Fibroblast of skin of right quadriceps (primary cell): ENCODE results near the gene TMEM94.
A peak's percentile ranks its signal among the peaks of the same experiment; 100 is the strongest.

Experiments used
- DNase-seq: peaks from one replicate; pipeline ENCODE4 v3.0.0-alpha.2; 2013

Gene TMEM94

DNA sequence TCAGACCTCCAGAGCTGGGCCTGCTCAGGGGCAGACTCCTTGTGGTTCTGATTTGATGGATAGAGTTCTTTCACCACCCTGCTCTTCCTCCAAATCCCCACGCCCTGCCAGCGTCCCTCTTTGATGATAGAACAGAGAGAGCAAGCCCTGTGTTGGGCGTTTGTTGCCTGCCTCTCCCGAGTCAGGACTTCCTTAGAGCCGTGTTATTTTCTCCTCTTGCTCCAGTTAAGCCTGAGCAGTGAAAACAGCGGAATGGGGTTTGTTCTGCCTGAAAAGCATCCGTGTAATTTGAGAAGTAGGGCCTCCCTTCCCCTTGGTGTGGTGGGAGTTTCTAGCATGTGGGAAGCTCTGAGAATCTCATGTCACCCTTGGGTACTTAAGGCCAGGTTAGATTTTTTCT lies 22.1 kb downstream of the TMEM94 start:
- DNase-seq: peak; percentile 14

DNA sequence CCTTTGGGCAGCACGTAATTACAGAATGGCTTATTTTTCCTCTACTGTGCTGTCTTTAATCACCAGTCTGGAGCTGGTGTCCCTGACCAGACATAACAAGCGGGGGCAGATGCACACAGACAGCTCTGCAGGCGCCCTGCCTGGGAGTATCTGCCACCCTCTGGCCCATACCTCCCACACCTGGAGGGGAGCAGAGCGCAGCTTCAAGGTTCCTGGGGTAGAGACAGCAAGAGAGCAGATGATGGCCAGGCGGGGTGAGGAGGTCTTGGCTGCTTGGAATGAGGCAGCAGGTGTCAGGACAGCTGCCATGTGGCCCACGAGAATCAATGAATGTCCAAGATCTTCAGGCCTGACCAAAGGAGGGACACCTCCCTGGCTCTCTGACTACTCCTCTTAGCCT lies 23.8 kb downstream of the TMEM94 start:
- DNase-seq: no peak

DNA sequence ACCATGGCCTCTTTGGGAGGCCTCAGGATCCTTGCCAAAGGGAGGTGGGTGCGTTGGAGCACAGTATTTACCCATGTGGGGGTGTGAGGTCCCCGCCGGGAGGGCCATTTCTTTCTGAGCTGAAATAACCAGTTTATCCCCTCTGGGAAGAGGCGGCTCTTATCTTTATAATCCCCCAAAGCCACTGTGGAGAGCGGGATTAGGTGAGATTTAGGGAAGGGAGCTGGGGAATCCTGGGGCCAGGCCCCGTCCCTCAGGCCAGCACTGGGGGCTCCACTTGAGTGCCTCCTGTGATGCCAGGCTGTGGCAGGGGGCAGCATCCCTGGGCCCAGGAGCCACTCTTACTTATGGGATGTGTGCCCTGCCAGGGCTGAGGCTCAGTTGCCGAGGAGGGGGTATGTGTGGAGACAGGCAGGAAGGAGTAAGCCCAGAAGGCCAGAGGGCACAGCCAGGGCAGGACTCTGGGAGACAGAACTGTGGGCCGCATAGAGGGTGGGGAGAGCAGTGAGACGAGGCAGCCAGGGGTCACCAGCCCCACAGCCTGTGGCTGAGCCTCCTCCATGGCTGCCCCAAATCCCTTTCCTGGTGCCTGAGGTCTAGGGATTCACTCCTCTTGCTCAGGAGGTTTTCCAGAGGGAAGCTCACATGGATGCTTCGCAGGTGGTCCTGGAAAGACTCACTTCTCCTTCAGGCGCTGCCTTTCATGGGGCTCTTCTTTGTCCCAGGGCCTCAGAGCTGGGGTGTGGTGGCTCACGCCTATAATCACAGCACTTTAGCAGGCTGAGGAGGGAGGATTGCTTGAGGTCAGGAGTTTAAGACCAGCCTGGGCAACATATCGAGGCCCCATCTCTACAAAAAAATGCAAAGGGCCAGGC lies 25.0 kb downstream of the TMEM94 start:
- no peak for DNase-seq

DNA sequence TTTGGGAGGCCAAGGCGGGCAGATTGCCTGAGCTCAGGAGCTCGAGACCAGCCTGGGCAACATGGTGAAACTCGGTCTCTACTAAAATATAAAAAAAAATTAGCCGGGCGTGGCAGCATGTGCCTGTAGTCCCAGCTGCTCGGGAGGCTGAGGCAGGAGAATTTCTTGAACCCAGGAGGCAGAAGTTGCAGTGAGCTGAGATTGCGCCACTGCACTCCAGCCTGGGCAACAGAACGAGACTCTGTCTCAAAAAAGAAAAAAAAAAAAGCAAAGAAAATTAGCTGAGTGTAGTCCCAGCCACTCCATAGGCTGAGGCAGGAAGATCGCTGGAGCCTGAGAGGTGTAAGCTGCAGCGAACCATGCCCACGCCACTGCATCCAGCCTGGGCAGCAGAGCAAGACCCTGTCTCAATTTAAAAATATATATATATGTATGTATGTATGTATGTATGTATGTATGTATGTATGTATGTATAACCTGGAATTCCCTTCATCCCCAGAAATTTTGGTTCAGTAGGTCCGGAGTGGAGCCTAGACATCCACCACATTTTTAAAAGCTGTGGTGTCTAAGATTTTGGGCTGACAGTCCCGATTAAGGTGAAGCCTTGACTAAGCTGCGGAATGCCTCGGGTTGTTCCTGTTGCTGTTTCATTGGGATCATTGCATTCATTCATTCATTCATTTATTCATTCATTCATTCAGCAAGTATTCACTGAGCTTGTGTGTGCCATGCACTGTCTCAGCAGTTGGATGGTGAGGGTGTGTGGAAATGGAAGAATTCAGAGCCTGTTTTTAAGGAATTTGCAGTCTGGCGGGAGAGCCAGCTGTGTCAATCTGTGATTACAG lies 25.9 kb downstream of the TMEM94 start:
- no peak for DNase-seq

DNA sequence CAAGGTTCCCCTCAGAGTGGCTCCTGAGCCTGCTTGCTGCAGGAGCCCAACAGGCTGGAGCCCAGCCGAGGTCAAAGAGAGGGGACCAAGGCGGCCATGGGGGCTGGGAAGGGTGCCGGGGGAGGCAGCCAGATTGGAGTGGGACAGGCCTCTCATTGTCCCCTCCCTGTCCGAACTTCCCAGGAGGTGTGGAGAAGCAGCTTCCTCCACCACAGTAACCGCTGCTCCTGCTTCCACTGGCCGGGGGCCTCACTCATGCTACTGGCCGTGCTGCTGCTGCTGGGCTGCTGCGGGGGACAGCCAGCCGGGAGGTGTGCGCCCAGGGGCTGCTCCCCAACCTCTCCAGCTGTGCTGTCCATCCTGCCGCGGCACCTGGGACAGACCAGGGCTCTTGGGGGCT lies 29.3 kb downstream of the TMEM94 start:
- DNase-seq: no peak

DNA sequence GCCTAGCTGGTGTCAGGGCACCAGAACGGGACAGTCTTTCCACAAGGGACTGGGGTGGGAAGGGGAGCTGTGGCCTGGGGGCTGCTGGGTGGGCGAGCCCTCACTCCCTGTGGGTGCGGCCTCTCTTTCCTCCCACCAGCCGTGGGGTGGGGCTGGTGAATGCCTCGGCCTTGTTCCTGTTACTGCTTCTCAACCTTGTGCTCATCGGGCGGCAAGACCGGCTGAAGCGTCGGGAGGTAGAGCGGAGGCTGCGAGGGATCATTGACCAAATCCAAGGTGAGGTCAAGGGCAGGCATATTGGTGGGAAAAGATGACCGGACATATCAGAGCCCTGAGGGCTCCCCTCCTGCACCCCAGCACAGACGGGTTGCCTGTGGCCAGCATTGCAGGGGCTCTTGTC lies 29.7 kb downstream of the TMEM94 start:
- no peak for DNase-seq

DNA sequence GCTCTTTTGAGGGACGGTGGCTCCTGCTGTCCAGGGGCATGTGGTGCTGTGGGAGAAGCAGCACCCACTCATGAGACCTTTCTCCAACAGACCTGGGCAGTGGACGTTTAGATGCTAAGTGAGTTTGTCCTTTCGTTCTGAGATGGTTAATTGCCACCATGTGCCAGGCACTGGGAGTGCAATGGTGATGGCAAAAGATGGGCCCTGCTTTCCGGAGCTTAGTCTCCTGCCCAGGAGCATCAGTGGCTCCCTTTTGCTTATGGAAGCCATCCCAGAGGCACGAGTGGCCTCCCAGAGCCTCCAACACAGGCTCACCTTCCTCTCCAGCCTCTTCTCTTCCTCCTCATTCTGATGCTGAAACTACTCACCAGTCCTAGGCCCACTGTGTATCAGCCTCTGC lies 30.5 kb downstream of the TMEM94 start:
- DNase-seq: no peak

DNA sequence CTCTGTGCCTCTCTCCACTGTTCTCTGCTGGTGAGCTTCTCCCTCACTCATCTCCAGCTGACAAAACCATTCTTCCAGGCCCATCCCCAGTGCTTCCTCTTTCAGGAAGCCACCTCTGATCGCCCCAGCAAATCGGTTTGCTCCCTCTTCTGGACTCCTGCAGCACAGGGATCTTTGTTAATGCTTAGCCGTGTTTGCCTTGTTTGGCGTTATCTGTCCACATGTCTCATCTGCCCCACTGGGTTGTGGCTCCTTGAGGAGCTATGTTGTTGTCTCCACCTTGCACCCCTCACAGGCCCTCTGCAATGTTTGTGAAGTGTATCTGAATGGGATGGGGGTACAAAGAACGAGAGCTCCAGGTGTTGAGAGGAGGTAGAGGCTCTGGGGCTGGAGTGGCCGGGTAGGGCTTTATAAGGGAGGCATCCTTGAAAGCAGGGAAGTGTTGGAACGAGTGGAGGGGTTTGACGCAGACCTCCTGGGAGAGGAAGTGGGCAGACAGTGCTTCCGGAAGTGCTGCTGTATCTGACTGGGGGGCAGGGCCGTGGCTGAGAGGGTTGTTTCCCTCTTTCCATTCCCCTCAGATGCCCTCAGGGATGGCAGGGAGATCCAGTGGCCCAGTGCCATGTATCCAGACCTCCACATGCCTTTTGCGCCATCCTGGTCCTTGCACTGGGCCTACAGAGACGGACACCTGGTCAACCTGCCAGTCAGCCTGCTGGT lies 31.1 kb downstream of the TMEM94 start:
- no peak for DNase-seq

DNA sequence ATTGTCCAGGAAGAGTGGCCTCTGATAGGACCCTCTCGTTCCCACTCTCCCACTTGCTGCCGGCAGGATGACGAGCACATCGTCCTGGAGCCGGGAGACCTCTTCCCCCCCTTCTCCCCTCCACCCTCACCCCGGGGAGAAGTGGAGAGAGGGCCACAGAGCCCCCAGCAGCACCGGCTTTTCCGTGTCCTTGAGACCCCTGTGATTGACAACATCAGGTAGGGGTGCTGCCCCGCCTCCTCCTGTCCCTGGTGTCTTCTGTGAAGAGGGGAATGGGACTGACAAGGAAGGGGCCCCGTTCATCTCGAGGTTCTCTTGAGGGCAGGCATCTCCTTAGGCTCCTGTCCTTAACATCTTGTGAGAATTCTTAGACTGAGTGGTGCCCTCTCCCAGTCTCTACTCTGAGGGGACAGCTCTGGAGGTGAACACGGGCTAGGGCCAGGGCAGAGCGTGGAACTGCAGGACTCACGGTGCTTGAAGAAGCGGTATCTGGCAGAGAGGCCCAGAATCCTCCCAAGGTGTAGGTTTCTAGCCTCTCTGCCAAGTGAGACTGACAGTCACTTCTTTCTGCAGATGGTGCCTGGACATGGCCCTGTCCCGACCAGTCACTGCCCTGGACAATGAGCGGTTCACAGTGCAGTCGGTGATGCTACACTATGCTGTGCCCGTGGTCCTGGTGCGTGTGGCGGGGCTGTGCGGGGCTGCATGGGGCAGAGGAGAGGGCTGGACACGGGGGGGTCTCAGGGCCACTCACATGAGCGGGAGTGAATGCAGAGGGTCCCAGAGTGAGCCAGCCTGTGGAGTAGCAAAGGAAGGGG lies 32.5 kb downstream of the TMEM94 start:
- no peak for DNase-seq

DNA sequence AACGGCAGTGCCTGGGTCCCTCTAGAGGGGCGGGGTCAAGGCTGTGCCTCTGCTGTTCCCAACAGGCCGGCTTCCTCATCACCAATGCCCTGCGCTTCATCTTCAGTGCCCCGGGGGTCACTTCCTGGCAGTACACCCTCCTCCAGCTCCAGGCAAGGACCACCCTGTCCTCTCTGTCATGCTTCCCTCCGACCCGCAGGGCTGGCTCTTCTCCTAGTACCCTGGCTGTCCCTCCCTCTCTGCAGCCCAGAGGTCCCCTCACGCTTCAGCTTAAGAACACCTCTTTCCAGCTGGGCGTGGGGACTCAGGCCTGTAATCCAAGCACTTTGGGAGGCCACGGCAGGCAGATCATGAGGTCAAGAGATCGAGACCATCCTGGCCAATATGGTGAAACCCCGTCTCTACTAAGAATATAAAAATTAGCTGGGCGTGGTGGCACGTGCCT lies 33.1 kb downstream of the TMEM94 start:
- no peak for DNase-seq

DNA sequence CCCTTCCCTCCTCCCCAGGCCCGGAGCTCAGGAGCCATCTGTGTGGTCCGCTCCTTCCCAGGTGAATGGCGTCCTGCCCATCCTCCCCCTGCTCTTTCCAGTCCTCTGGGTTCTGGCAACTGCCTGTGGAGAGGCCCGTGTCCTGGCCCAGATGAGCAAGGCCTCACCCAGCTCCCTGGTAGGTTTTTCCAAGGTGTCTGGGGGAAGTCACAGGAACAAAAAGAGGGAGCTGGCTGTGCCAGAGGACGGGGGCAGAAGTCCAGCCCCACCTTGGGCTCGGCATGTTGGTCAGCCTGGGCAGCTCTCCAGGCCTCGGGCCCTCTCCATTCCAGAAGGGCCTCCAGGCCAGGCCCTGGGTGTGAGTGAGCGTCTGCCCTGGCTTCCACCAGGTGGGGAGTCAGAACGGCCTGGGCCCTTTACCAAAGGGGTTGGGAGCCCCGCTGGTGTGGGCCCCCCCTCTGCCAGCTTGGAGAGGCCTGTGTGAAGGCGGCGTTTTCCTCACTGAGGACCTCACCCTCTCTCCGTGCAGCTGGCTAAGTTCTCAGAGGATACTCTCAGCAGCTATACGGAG lies 33.8 kb downstream of the TMEM94 start:
- no peak for DNase-seq

DNA sequence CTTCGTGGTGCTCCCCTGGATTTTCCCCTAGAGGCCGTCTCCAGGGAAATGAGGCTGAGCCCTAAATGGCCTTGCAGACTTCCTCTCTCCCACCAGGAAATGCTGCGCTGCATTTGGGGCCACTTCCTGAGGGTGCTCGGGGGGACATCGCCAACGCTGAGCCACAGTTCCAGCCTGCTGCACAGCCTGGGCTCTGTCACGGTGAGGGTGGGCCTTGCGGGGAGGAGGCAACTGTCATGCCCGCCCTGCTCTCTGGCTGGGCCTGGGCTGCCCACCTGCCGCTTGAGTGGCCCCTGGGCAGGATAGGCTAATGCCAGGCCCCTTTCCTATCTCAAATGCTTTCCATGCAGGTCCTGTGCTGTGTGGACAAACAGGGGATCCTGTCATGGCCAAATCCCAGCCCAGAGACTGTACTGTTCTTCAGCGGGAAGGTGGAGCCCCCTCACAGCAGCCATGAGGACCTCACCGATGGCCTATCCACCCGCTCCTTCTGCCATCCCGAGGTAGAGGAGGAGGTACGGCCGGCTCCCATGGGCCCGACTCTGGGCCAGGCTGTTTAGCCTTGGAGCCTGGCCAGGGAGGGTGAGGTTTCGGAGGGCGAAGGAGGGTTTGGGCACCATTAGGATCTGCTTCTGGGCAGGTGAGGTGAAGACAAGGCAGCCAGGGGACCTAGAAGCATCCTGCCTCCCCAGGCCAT lies 34.7 kb downstream of the TMEM94 start:
- DNase-seq: no peak

DNA sequence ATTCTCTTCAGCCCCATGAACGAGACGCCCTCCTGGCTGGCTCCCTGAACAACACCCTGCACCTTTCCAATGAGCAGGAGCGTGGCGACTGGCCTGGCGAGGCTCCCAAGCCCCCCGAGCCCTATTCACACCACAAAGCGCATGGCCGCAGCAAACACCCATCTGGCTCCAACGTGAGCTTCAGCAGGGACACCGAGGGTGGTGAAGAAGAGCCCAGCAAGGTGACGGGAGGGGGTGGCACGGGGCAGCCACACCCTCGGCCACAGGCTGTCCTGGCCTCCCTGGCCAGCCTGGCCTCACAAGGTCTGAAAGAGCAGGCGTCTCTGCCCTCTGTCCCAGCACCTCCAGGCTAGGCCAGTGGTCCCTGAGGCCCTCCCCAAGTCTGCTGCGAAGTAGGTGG lies 35.2 kb downstream of the TMEM94 start:
- DNase-seq: no peak

DNA sequence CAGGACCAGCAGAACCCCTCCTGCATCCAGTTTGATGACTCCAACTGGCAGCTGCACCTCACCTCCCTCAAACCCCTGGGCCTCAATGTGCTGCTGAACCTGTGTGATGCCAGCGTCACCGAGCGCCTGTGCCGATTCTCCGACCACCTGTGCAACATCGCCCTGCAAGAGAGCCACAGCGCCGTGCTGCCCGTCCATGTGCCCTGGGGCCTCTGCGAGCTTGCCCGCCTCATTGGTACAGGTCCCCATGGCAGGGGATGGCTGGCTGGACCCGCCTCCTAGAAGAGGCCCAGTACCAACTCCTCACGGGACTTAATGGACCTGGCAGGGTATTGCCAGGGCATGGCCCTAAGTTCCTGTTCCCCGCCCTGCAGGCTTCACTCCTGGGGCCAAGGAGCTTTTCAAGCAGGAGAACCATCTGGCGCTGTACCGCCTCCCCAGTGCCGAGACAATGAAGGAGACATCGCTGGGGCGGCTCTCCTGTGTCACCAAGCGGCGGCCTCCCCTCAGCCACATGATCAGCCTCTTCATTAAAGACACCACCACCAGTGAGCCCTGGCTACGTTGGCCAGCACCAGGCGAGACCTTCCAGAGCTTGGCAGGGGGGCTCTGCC lies 36.2 kb downstream of the TMEM94 start:
- no peak for DNase-seq

DNA sequence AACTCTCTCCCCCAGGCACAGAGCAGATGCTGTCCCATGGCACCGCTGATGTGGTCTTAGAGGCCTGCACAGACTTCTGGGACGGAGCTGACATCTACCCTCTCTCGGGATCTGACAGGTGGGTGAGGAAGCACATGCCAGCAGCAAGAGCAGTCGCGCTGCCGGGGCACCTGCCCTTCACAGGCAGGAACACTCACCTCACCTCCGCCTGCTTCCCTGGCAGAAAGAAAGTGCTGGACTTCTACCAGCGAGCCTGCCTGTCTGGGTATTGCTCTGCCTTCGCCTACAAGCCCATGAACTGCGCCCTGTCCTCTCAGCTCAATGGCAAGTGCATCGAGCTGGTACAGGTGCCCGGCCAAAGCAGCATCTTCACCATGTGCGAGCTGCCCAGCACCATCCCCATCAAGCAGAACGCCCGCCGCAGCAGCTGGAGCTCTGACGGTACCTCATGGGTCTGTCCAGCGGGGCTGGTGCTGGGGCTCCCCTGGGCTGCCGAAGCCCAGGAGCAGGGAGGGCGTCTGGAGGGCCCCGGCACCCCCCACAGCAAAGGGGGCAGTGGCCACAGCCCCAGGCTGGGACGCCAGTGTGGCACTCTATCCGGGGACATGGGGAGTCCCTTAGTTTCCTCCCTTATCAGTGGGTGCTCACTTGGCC lies 37.2 kb downstream of the TMEM94 start:
- DNase-seq: no peak

DNA sequence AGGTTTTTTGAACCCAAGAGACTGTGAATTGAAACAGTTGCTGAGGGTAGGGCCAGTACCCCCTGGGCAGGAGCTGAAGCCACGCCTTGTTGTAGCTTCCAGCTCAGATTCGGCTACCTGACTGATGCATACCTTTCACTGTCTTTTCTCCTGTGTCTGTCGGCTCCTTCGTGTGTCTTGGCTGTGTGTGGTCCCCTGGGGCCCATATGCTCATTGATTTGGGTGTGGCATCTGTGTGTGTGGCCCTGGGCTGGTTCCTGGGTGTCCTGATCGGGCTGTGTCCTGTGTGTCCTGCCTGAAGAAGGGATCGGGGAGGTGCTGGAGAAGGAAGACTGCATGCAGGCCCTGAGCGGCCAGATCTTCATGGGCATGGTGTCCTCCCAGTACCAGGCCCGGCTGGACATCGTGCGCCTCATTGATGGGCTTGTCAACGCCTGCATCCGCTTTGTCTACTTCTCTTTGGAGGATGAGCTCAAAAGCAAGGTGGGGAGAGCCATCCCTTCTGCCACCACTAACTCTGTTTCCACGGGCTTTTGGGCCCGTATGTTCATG lies 38.0 kb downstream of the TMEM94 start:
- DNase-seq: no peak

DNA sequence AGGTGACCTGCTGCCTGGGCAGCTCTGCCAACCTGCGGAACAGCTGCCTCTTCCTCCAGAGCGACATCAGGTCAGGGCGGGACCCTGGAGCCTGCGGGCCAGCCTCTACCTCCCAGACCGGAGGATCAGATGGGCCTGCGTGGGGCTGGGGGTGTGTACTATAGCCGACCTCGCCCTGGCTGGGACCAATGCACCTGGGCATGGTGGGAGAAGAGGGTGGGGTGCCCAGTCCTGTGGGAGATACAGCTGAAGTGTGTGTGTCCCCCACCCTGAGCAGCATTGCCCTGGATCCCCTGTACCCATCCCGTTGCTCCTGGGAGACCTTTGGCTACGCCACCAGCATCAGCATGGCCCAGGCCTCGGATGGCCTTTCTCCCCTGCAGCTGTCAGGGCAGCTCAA lies 39.6 kb downstream of the TMEM94 start:
- DNase-seq: no peak

DNA sequence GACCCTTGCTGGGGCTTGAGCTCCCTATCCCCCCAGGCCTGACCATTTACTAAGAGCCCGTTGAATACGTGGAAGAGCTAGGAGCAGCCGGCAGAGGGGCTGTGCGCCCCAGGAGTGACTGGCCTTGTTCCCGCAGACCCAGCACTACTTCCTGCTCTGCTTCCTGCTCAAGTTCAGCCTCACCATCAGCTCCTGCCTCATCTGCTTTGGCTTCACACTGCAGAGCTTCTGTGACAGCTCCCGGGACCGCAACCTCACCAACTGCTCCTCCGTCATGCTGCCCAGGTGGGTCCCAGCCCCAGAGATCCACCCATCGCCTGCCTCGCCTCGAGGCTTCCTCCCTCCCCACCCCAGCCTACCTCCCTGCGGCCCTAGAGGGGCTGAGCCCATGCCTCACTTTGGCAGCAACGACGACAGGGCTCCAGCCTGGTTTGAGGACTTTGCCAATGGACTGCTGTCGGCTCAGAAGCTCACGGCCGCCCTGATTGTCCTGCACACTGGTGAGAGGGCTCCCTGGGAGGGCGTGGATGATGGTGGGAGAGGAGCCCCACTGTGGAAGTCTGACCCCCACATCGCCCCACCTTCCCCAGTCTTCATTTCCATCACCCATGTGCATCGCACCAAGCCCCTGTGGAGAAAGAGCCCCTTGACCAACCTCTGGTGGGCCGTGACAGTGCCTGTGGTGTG lies 41.7 kb downstream of the TMEM94 start:
- DNase-seq: no peak

DNA sequence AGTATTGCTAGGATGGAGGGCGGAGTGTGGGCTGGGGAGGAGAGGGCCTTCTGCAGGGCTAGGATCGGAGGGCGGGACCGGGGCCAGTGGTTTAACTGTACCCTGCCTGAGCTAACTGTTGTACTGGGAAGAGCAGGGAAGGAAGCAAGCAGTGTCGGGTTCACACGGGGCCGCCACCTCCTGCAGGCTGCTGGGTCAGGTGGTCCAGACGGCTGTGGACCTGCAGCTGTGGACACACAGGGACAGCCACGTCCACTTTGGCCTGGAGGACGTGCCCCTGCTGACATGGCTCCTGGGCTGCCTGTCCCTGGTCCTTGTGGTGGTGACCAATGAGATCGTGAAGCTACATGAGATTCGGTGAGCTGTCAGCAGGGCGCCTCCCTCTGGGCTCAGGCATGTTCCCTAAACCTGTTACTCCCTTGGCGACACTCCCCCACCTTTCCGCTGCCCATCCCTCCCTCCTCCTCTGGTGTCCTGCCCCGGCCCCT lies 42.3 kb downstream of the TMEM94 start:
- DNase-seq: no peak
